ENCODE data around the gene DPYSL5.
"Not testable (repeated sequence)": the region's sequence is repeated elsewhere in the genome, so short reads cannot be mapped to it uniquely, and the experiment has no call there.

The DPYSL5 gene

GRCh38 chr2:26847655-26848335 is at the start of gene DPYSL5:
Gene DPYSL5 (plus strand): TSS chr2:26848132. CDS start chr2:26898500, 50,368 bp downstream.
- FAIRE-seq, result no peak
- DNase-seq (ENCODE audit: extremely low spot score, insufficient read length, low read depth), result no peak

- FAIRE-seq (no peak), DNase-seq (ENCODE audit: extremely low spot score, insufficient read length, low read depth) (no peak)
Measured at GRCh38 chr2:26801328-26801727, 46.6 kb upstream of the DPYSL5 start.

GRCh38 chr2:26801796-26802195 is 46.1 kb upstream of the DPYSL5 start:
- DNase-seq (ENCODE audit: extremely low spot score, insufficient read length, low read depth), result no peak
- FAIRE-seq, result no peak

- FAIRE-seq (no peak), DNase-seq (ENCODE audit: extremely low spot score, insufficient read length, low read depth) (no peak)
Measured at GRCh38 chr2:26805241-26805676, 42.7 kb upstream of the DPYSL5 start.

- DNase-seq (ENCODE audit: extremely low spot score, insufficient read length, low read depth) (no peak), FAIRE-seq (no peak)
Measured at GRCh38 chr2:26807788-26808460, 40.0 kb upstream of the DPYSL5 start.

- no peak for FAIRE-seq
- DNase-seq (ENCODE audit: extremely low spot score, insufficient read length, low read depth), result no peak
Measured at GRCh38 chr2:26809211-26809610, 38.7 kb upstream of the DPYSL5 start.

GRCh38 chr2:26809876-26810577 is 37.9 kb upstream of the DPYSL5 start:
- DNase-seq (ENCODE audit: extremely low spot score, insufficient read length, low read depth) (no peak), FAIRE-seq (no peak)

- no peak for FAIRE-seq
Measured at GRCh38 chr2:26811261-26811660, 36.7 kb upstream of the DPYSL5 start.

GRCh38 chr2:26811791-26812694 is 35.9 kb upstream of the DPYSL5 start:
- FAIRE-seq (no peak), DNase-seq (ENCODE audit: extremely low spot score, insufficient read length, low read depth) (no peak)

More at GRCh38 chr2:26811261-26811660, 36.7 kb upstream of the DPYSL5 start:
- no peak for DNase-seq (ENCODE audit: extremely low spot score, insufficient read length, low read depth)

GRCh38 chr2:26812731-26813130 is 35.2 kb upstream of the DPYSL5 start:
- DNase-seq (ENCODE audit: extremely low spot score, insufficient read length, low read depth), result no peak

GRCh38 chr2:26814072-26814765 is 33.7 kb upstream of the DPYSL5 start:
- not testable (repeated sequence) for DNase-seq (ENCODE audit: extremely low spot score, insufficient read length, low read depth); FAIRE-seq

More at GRCh38 chr2:26812731-26813130, 35.2 kb upstream of the DPYSL5 start:
- FAIRE-seq, result no peak

- FAIRE-seq (no peak), DNase-seq (ENCODE audit: extremely low spot score, insufficient read length, low read depth) (no peak)
Measured at GRCh38 chr2:26816893-26817292, 31.0 kb upstream of the DPYSL5 start.

GRCh38 chr2:26818255-26818654 is 29.7 kb upstream of the DPYSL5 start:
- FAIRE-seq, result no peak
- no peak for DNase-seq (ENCODE audit: extremely low spot score, insufficient read length, low read depth)

GRCh38 chr2:26818972-26819371 is 29.0 kb upstream of the DPYSL5 start:
- FAIRE-seq, result no peak
- no peak for DNase-seq (ENCODE audit: extremely low spot score, insufficient read length, low read depth)

- FAIRE-seq (no peak), DNase-seq (ENCODE audit: extremely low spot score, insufficient read length, low read depth) (no peak)
Measured at GRCh38 chr2:26820932-26821331, 27.0 kb upstream of the DPYSL5 start.

- no peak for DNase-seq (ENCODE audit: extremely low spot score, insufficient read length, low read depth)
- no peak for FAIRE-seq
Measured at GRCh38 chr2:26822877-26823276, 25.1 kb upstream of the DPYSL5 start.

GRCh38 chr2:26838121-26838906 is 9.6 kb upstream of the DPYSL5 start:
- DNase-seq (ENCODE audit: extremely low spot score, insufficient read length, low read depth), result no peak
- no peak for FAIRE-seq

GRCh38 chr2:26840937-26841610 is 6.9 kb upstream of the DPYSL5 start:
- FAIRE-seq, result no peak
- no peak for DNase-seq (ENCODE audit: extremely low spot score, insufficient read length, low read depth)
